Naive B cell (primary cell): ENCODE results near the gene KDELR1. TPM values are rescaled to one million over a fixed set of nuclear protein-coding genes. Genes with fewer than 3 reads are reported as not detected.
"Not testable (repeated sequence)": the region's sequence is repeated elsewhere in the genome, so short reads cannot be mapped to it uniquely, and the experiment has no call there.

Source experiments
- ATAC-seq, 2 donors: fragments of 150-1000 bp; cut with Tn5 transposase; 2 replicates each; pipeline ENCODE4 v1.10.0; 2021; ENCODE audit warnings: low read depth in 2 of 2, mild to moderate bottlenecking in 2 of 2, moderate library complexity in 2 of 2
- DNase-seq: peaks from one replicate; pipeline ENCODE4 v3.0.0; 2022
- H3K27ac Mint-ChIP-seq, 6 donors: one replicate each; pipeline ENCODE4 v1.8.0; 2020 to 2022; ENCODE audit warnings: mild to moderate bottlenecking in 6 of 6, mixed read lengths in 6 of 6, moderate library complexity in 5 of 6, inconsistent platforms in 2 of 6
- H3K27me3 Mint-ChIP-seq, 3 donors: one replicate each; pipeline ENCODE4 v1.8.0; 2021 to 2022; ENCODE audit warnings: mixed read lengths in 3 of 3, mild to moderate bottlenecking in 1 of 3
- H3K36me3 Mint-ChIP-seq, 2 donors: one replicate each; pipeline ENCODE4 v1.8.0; 2020 to 2022; ENCODE audit warnings: mixed read lengths in 2 of 2, inconsistent platforms in 1 of 2, mild to moderate bottlenecking in 1 of 2
- H3K4me1 Mint-ChIP-seq, 3 donors: one replicate each; pipeline ENCODE4 v1.8.0; 2020 to 2022; ENCODE audit warnings: mixed read lengths in 3 of 3, inconsistent platforms in 1 of 3, mild to moderate bottlenecking in 1 of 3, moderate library complexity in 1 of 3
- H3K4me3 Mint-ChIP-seq, 8 donors: one replicate each; pipeline ENCODE4 v1.8.0; 2020 to 2022; ENCODE audit warnings: mild to moderate bottlenecking in 8 of 8, mixed read lengths in 8 of 8, moderate library complexity in 8 of 8, inconsistent platforms in 2 of 8
- H3K9me3 Mint-ChIP-seq, 7 donors: one replicate each; pipeline ENCODE4 v1.8.0; 2020 to 2022; ENCODE audit warnings: mixed read lengths in 7 of 7, mild to moderate bottlenecking in 5 of 7, inconsistent platforms in 2 of 7, moderate library complexity in 1 of 7
- polyA plus RNA-seq, 6 donors: library from polyadenylated mRNA; unstranded; fragments of 300-500 nt; fragmentation: Illumina TruSeq; gene quantifications; one replicate each; pipeline ENCODE4 v1.2.3, GENCODE V29; 2021; ENCODE audit warnings: low read depth in 6 of 6

The KDELR1 gene
- polyA plus RNA-seq, 6 donors from 2014 or later, result 24.5 to 32.1 (median 26.5) TPM

DNA sequence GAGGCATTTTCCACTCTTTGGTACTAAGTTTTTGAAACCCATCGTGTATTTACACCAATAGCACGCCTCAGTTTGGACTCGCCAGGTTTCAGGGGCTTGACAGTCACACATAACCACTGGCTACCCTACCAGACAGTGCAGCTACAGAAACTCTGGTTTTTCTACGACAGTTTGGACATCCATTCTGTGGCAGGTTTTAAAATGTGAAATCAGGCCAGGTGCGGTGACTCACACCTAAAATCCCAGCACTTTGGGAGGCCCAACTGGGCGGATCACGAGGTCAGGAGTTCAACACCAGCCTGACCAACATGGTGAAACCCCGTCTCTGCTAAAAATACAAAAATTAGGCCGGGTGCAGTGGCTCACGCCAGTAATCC lies 13.2 kb downstream of the KDELR1 start:
- H3K4me1 Mint-ChIP-seq, result no peaks in the 10 kb centered on the region
- H3K4me3 Mint-ChIP-seq, result no peak overlapping the region
- peaks cover 0 to 4% (median under 1%) of the 10 kb centered on the region in 3 donors for H3K27me3 Mint-ChIP-seq
- H3K27ac Mint-ChIP-seq, result peak overlapping the region in 1 of 6 donors; percentile 50
- H3K9me3 Mint-ChIP-seq, result no peaks in the 10 kb centered on the region
- H3K36me3 Mint-ChIP-seq, result no peaks in the 10 kb centered on the region
- no peak for DNase-seq
- no peak for ATAC-seq

DNA sequence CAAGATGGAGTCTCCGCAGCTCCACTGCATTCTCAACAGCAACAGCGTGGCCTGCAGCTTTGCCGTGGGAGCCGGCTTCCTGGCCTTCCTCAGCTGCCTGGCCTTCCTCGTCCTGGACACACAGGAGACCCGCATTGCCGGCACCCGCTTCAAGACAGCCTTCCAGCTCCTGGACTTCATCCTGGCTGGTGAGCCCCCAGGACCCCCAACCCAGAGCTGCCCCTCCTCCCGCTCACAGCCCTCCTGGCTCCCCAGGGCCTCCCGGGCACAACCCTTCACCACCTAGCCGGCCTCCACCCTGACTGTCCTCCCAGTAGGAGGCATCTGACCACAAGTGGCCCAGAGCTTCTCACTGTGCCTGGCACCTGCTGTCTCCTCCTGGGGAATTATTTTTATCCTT lies 17.8 kb downstream of the KDELR1 start:
- peaks cover 0 to 11% (median 7%) of the 10 kb centered on the region in 3 donors for H3K27me3 Mint-ChIP-seq
- H3K4me3 Mint-ChIP-seq, result no peak overlapping the region
- DNase-seq (no peak), ATAC-seq (no peak)
- no peaks in the 10 kb centered on the region for H3K4me1 Mint-ChIP-seq
- no peaks in the 10 kb centered on the region for H3K9me3 Mint-ChIP-seq
- H3K36me3 Mint-ChIP-seq, result no peaks in the 10 kb centered on the region
- H3K27ac Mint-ChIP-seq, result no peak overlapping the region

DNA sequence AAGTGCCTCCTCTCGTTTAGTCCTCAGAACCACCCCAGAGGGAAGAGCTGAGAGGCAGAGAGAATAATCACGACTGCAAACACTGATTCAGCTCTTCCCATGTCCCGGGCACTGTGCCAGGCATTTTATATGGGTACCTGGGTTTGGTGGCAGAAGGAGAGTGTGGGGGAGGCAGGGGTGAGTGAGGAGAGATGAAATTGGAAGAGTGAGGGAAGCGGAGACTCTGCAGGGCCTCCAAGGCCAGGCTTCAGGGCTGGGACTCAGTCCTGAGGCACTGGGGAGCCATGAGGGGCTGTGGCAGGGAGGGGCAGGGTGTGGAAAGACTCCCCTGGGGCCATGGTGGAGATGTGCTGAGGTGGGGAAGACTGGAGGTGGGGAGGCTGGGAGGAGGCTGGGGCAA lies 18.4 kb downstream of the KDELR1 start:
- ATAC-seq, result no peak
- Mint-ChIP-seq H3K36me3 (no peaks in the 10 kb centered on the region), H3K27me3 (peaks cover 0 to 11% (median 7%) of the 10 kb centered on the region in 3 donors), H3K27ac (no peak overlapping the region), H3K9me3 (no peaks in the 10 kb centered on the region), H3K4me3 (no peak overlapping the region), H3K4me1 (no peaks in the 10 kb centered on the region)
- DNase-seq, result no peak

DNA sequence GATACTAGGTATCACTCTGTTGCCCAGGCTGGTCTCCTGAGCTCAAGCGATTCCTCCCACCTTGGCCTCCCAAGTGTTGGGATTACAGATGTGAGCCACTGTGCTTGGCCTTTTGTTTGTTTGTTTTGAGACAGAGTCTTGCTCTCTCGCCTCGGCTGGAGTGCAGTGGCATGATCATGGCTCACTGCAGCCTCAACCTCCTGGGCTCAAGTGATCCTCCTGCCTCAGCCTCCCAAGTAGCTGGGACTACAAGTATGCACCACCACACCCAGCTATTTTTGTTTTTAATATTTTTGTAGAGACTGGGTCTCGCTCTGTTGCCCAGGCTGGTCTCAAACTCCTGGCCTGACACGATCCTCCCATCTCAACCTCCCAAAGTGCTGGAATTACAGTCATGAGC lies 19.6 kb downstream of the KDELR1 start:
- not testable (repeated sequence) for H3K36me3 Mint-ChIP-seq, H3K27ac Mint-ChIP-seq, DNase-seq, H3K4me1 Mint-ChIP-seq, H3K4me3 Mint-ChIP-seq, ATAC-seq, H3K9me3 Mint-ChIP-seq
- peaks cover 0 to 11% (median 7%) of the 10 kb centered on the region in 3 donors for H3K27me3 Mint-ChIP-seq

DNA sequence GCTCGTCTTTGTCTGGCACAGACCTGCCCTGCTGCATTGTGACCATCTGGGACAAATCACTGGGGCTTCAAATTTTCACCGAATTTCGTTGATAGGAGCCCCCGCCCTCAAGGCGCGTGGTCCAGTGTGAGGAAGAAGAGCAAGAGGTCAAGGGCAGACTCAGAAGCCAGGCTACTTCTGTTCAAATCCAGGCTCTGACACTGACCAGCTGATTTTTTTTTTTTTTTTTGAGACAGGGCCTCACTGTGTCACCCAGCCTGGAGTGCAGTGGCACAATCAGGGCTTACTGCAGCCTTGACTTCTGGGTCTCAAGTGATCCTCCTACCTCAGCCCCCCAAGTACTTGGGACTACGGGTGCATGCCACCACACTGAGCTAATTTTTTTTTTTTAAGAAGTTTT lies 20.0 kb downstream of the KDELR1 start:
- no peaks in the 10 kb centered on the region for H3K9me3 Mint-ChIP-seq
- no peaks in the 10 kb centered on the region for H3K4me1 Mint-ChIP-seq
- no peak overlapping the region for H3K4me3 Mint-ChIP-seq

DNA sequence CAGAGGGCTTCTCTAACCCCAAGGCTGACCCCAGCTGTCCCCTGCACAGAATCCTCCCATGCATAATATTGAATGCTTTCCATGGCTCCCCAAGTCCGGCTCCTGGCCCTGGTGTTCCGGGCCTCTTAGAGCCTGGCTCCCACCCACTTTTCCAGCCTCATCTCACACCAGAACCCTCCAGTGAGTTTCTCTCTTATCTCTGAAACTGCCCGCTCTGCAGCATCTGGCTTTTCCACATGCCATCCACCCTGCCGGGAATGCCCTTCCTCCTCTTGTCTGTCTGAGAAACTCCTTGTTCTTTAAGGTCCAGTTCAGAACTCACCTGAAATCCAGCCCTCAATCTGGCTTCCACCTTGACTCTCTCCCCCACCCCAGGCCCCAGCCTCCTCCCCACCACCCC lies 20.4 kb downstream of the KDELR1 start:
- Mint-ChIP-seq H3K27me3 (peaks cover 0 to 11% (median 7%) of the 10 kb centered on the region in 3 donors), H3K4me3 (peak overlapping the region in 1 of 8 donors; percentile 47), H3K27ac (peak overlapping the region in 2 of 6 donors; percentile 81 to 82), H3K9me3 (no peaks in the 10 kb centered on the region), H3K4me1 (no peaks in the 10 kb centered on the region), H3K36me3 (no peaks in the 10 kb centered on the region)
- ATAC-seq (no peak), DNase-seq (no peak)

More for the DNA sequence above, 20.0 kb downstream of the KDELR1 start:
- no peak for DNase-seq
- H3K27ac Mint-ChIP-seq, result no peak overlapping the region
- peaks cover 0 to 11% (median 7%) of the 10 kb centered on the region in 3 donors for H3K27me3 Mint-ChIP-seq
- H3K36me3 Mint-ChIP-seq, result no peaks in the 10 kb centered on the region
- no peak for ATAC-seq

DNA sequence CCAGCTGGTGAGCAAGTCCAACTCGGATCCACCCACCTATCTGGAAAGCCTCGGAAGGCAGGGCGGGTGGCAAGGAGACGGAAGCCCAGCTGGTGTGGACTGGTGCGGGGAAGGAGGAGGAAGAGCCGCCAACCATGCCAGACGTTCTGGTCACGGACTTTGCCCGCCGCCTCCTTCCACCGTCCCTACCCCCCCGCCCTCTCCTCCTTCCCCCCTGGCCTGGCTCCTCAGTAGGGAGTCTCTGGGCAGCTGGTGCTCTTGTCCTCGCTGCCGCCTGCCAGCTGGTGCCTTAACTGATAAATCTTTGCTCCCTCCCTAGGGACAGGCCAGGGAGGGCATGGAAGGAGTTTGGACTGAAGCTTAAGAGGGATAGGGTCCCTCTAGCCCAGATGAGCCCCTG lies 22.4 kb downstream of the KDELR1 start:
- Mint-ChIP-seq H3K27ac (no peak overlapping the region), H3K27me3 (peaks cover 0 to 11% (median 7%) of the 10 kb centered on the region in 3 donors), H3K9me3 (no peaks in the 10 kb centered on the region), H3K36me3 (no peaks in the 10 kb centered on the region), H3K4me1 (peaks cover 6 to 8% (median 7%) of the 10 kb centered on the region in 3 donors), H3K4me3 (no peak overlapping the region)
- DNase-seq (no peak), ATAC-seq (no peak)

DNA sequence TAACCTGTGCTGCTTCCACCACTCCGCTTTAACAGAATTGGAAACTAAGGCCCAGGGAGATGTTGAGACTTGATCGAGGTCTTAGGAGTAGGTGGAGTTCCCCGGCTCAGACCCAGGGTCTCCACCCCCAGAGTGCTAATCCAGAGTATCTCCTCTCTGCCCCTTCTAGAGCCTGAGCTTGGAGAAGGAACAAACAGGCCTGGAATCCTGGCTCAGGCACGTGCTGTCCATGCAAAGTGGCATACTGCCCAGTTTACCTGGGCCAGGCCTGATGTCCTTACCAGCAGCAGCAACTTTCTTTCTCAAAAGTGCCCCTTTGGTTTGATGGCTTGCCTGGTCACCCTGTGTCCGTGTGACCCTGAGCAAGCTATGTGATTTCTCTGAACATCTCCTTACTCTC lies 23.5 kb downstream of the KDELR1 start:
- H3K27me3 Mint-ChIP-seq, result peaks cover 0 to 4% (median 4%) of the 10 kb centered on the region in 3 donors
- DNase-seq, result no peak
- H3K36me3 Mint-ChIP-seq, result no peaks in the 10 kb centered on the region
- H3K27ac Mint-ChIP-seq, result no peak overlapping the region
- peaks cover 10 to 16% (median 13%) of the 10 kb centered on the region in 3 donors for H3K4me1 Mint-ChIP-seq
- ATAC-seq, result no peak
- no peaks in the 10 kb centered on the region for H3K9me3 Mint-ChIP-seq
- no peak overlapping the region for H3K4me3 Mint-ChIP-seq

DNA sequence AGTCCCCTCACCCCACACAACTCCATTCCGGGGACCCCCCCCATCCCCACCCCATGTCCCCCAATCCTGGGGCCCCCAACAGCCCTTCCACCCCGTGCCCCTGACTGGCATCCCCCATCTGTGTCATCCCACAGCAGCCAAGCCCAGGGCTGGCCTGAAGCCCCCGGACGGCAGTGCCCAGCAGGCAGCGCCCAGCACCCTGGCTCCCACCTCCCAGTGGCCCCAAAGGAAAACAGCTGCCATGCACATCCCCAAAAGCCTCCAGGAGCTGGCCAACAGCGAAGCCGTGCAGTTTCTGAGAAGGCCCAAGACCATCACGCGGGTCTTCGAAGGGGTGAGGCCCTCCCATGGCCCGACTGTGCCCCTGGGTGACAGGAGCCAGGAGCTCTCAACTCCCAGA lies 25.7 kb downstream of the KDELR1 start:
- ATAC-seq (no peak), DNase-seq (no peak)
- H3K4me1 Mint-ChIP-seq, result peaks cover 15 to 19% (median 16%) of the 10 kb centered on the region in 3 donors
- H3K4me3 Mint-ChIP-seq, result peak overlapping the region in 2 of 8 donors; percentile 38 to 80
- peak overlapping the region in 1 of 6 donors; percentile 24 for H3K27ac Mint-ChIP-seq
- H3K27me3 Mint-ChIP-seq, result no peaks in the 10 kb centered on the region
- no peaks in the 10 kb centered on the region for H3K9me3 Mint-ChIP-seq
- H3K36me3 Mint-ChIP-seq, result no peaks in the 10 kb centered on the region

DNA sequence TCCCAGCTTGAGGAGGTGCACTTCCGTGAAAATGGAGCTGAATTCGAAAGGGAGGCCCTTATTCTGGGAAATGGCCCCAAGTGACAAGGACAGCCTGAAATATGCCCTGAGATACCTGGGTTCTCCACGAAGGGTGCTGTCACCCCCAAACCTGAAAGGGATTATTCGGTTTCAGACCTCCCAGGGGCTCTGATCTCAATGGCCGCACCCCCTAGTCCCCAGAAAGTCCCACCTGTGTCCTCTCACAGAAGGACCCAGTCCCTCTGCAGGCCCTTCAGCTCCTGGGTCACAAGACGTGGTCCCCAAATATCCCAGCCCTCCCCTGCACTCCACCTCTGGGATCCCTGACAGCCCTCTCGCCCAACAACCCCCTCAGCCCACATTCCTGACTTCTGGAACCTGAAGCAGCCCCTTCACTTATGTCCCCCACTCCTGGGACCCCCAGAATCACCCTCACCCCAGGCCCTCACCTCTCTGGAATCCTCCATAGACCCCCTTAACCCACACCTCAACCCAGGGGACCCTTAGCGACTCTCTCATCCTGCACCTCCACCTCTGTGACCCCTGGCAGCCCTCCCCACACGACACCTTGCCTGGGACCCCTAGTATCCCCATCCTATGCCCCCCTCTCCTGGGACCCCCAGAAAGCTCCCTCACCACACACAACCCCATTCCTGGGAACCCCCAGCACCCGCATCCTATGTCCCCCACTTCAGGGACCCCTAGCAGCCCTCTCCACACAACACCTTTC lies 26.6 kb downstream of the KDELR1 start:
- H3K36me3 Mint-ChIP-seq, result peaks cover 0 to 1% of the 10 kb centered on the region in 2 donors
- H3K27me3 Mint-ChIP-seq, result no peaks in the 10 kb centered on the region
- H3K27ac Mint-ChIP-seq, result peak overlapping the region; percentile 80 to 98 (median 95)
- peak overlapping the region; percentile 79 to 96 (median 92) for H3K4me3 Mint-ChIP-seq
- no peak for DNase-seq
- peaks cover 15 to 19% (median 16%) of the 10 kb centered on the region in 3 donors for H3K4me1 Mint-ChIP-seq
- no peak for ATAC-seq
- no peaks in the 10 kb centered on the region for H3K9me3 Mint-ChIP-seq

DNA sequence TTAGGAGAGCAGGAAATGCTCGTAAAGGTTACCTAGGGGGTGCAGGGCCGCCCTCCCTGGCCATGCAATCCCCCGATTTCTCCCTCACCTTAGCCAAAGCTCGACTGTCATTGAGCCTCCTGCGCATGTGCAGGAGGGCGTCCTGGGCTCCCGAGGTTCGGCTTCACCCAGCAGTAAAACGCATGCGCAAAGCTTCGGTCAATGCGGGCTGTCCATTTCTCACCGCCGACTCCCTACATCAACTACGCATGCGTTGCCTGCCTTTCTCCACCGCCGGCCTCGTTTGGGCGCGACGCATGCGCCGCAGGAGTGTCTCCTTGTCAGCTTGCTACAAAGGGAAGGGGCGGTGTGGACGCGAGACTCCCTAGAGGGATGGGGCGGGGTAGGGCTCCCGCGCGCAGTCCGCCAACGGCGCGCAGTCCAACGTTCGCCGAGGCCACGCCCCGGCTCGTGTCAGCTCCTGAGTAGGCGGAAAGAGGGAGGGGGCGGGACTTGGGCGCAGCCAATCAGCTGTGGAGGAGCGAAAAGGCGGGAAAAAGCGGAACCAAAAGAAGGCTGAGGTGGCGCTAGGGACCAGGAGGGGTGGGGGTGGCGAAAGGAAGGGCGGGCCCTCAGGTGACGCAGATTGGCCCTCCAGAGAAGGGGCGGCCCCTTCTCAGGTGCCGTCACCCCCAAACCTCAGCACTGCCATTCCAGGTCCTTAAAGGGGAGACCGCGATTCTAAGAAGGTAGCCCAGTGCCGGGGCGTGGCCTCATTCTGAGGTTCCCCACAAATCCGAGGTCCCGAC lies 27.3 kb downstream of the KDELR1 start, which contains the start of the genes SYNGR4 and TMEM143:
TSS of gene SYNGR4 (plus strand) at position 558 of the 788 bp plus-strand sequence. CDS start 1,476 bp downstream, outside the sequence.
TSS of gene TMEM143 (minus strand) at position 131 of the 788 bp plus-strand sequence. CDS start at position 111, 20 bp downstream.
- peak; percentile 82 to 84 for ATAC-seq
- Mint-ChIP-seq H3K9me3 (no peaks in the 10 kb centered on the region), H3K4me3 (peak within 1 kb of the TSS; percentile 79 to 96 (median 92)), H3K27ac (peak within 1 kb of the TSS; percentile 80 to 98 (median 95)), H3K27me3 (no peaks in the 10 kb centered on the region), H3K36me3 (peaks cover 0 to 8% of the 10 kb centered on the region in 2 donors), H3K4me1 (peaks cover 15 to 19% (median 16%) of the 10 kb centered on the region in 3 donors)
- DNase-seq, result peak; percentile 99

DNA sequence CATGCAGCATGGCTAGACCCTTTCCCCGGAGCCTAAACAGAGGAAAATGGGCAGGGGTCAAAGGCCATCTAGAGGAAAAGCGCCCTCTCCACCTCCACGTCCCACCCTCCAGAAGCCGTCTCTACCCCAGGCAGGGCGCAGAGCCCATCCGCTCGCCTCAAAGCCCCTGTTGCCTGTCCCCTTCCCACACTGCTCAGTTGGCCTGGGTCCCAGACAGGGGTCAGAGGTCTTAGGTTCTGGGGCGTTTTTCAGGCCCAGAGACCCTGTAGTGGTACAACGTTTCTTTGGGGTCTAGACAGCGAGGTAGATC lies 27.9 kb downstream of the KDELR1 start:
- Mint-ChIP-seq H3K36me3 (peaks cover 3 to 13% of the 10 kb centered on the region in 2 donors), H3K4me3 (peak overlapping the region; percentile 79 to 96 (median 92)), H3K27ac (peak overlapping the region; percentile 80 to 98 (median 95)), H3K9me3 (no peaks in the 10 kb centered on the region), H3K4me1 (peaks cover 16 to 19% (median 17%) of the 10 kb centered on the region in 3 donors), H3K27me3 (no peaks in the 10 kb centered on the region)
- no peak for ATAC-seq
- DNase-seq, result no peak

DNA sequence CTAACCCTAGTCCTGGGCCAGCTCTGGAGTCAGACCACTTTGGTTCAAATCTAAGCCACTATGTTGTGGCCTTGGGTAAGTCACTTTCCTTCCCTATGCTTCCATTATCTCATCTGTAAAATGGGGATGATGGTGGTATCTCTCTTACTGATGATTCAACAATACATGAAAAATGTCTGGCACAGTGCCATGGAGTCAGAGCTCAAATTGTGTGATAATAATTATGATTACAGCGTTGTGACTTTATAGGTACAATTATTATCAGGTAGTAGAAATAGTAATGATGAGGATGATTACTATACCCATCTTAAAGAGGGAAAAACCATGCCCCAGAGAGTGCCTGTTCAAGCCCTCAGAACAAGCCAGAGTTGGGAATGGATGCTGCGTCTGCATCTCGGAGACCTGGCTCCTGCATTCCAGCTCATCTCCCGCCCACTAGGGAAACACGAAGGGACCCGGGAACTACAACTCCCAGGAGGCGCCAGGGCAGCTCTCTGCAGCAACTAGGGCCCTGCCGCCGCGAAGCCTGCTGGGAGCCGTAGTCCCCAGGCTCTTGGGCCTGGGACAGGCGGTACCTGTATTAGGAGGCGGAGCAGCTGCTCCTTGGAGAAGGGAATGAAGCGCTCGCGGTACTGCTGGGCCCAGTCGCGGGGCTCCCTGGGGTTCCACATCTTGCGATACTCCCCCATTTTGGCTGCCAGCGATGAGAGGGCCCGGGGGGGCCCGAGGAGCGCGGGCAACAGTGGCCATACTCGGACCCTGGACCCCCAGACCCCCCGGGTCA lies 28.4 kb downstream of the KDELR1 start:
- peak overlapping the region; percentile 79 to 96 (median 92) for H3K4me3 Mint-ChIP-seq
- H3K4me1 Mint-ChIP-seq, result peaks cover 16 to 21% (median 19%) of the 10 kb centered on the region in 3 donors
- H3K27me3 Mint-ChIP-seq, result no peaks in the 10 kb centered on the region
- peaks cover 4 to 17% of the 10 kb centered on the region in 2 donors for H3K36me3 Mint-ChIP-seq
- ATAC-seq, result peak; percentile 52 to 53
- H3K9me3 Mint-ChIP-seq, result no peaks in the 10 kb centered on the region
- peak overlapping the region; percentile 60 to 98 (median 87) for H3K27ac Mint-ChIP-seq
- peak; percentile 80 for DNase-seq
